Uterus (tissue), 4 donors: ENCODE measurements around the gene LYAR. TPM values are rescaled to one million over a fixed set of nuclear protein-coding genes. Genes with fewer than 3 reads are reported as not detected.
"Not testable (repeated sequence)": the region's sequence is repeated elsewhere in the genome, so short reads cannot be mapped to it uniquely, and the experiment has no call there.

ENCODE experiments used
- DNase-seq, 2 donors: peaks; one replicate each; pipeline ENCODE4 v3.0.0-alpha.2; 2019 to 2020
- H3K27ac ChIP-seq, 2 donors: fragments of 200-600 bp; sonication (generic); 1 replicate in 1 of 2; 2 replicates in 1 of 2; pipeline ENCODE4 v1.5.1; 2016 to 2018
- H3K27me3 ChIP-seq, 2 donors: fragments of 200-600 bp; sonication (generic); one replicate each; pipeline ENCODE4 v1.5.1; 2018 to 2019; ENCODE audit warnings: control low read depth in 1 of 2
- H3K36me3 ChIP-seq, 2 donors: fragments of 200-600 bp; sonication (generic); one replicate each; pipeline ENCODE4 v1.5.1; 2019; ENCODE audit warnings: control low read depth in 1 of 2
- H3K4me1 ChIP-seq, 2 donors: fragments of 200-600 bp; sonication (generic); one replicate each; pipeline ENCODE4 v1.5.1; 2018 to 2019; ENCODE audit warnings: control low read depth in 1 of 2
- H3K4me3 ChIP-seq, 2 donors: fragments of 200-600 bp; sonication (generic); 1 replicate in 1 of 2; 2 replicates in 1 of 2; pipeline ENCODE4 v1.5.1; 2018 to 2019; ENCODE audit warnings: mild to moderate bottlenecking in 1 of 2
- H3K9me3 ChIP-seq, 2 donors: fragments of 200-600 bp; sonication (generic); one replicate each; pipeline ENCODE4 v1.5.1; 2019; ENCODE audit warnings: control low read depth in 1 of 2
- CTCF ChIP-seq, 4 experiments: fragments of 200-600 bp in 2 of 4; fragments of 450-650 bp in 2 of 4; sonication (generic) in 2 of 4; IDR thresholded peaks; one replicate each; pipeline ENCODE4 v1.5.1; 2016 to 2019; ENCODE audit warnings: antibody characterized with exemption in 4 of 4, mild to moderate bottlenecking in 2 of 4, moderate library complexity in 1 of 4
- POLR2A ChIP-seq, 2 donors: fragments of 450-650 bp; IDR thresholded peaks; one replicate each; pipeline ENCODE4 v1.6.1; 2016; ENCODE audit warnings: antibody characterized with exemption in 2 of 2, mild to moderate bottlenecking in 1 of 2, moderate library complexity in 1 of 2
- intact Hi-C: fragments of 100-400 bp; cut with DNase I; formaldehyde crosslinking; loops from one replicate; pipeline ENCODE4 v1.15.1; 2023; ENCODE audit warnings: low total_unique reads
- total RNA-seq, 4 donors: library from RNA; depleted of rRNA in 3 of 4; stranded (reverse); fragments of >200 nt in 3 of 4; gene quantifications; one replicate each; pipeline versions ENCODE4 v1.1.0 to v1.2.4, GENCODE V29; 2014 to 2023
- donor health status: DM: yes; HTN: yes; CAD: no.

The LYAR gene
- total RNA-seq, 4 donors from 2014 or later: 7.1 to 32.5 (median 12.6) TPM

GRCh38 chr4:4248029-4248884 lies 41.7 kb downstream of the LYAR start, which contains the start of gene TMEM128:
Gene TMEM128 (minus strand): TSS chr4:4248223. CDS start chr4:4248202, 21 bp downstream.
- DNase-seq: peak; percentile 92
- Histone ChIP-seq H3K27me3 (no peaks in the 10 kb centered on the region), H3K9me3 (no peaks in the 10 kb centered on the region), H3K27ac (peak within 1 kb of the TSS; percentile 90 to 93), H3K36me3 (no peaks in the 10 kb centered on the region), H3K4me3 (peak within 1 kb of the TSS; percentile 74 to 79), H3K4me1 (no peaks in the 10 kb centered on the region)
- intact Hi-C loops: no loop called here
- TF ChIP-seq CTCF (IDR thresholded peaks at IDR 0.05): peak in 3 of 4 experiments; percentile 17 to 48 (median 22)
- peak; percentile 66 to 76 for TF ChIP-seq POLR2A (IDR thresholded peaks at IDR 0.05)

- intact Hi-C loops: no loop called here
- H3K4me1 ChIP-seq: no peaks in the 10 kb centered on the region
- no peaks in the 10 kb centered on the region for H3K9me3 ChIP-seq
- no peak for DNase-seq
- no peaks in the 10 kb centered on the region for H3K36me3 ChIP-seq
- no peak for TF ChIP-seq POLR2A (IDR thresholded peaks at IDR 0.05)
- TF ChIP-seq CTCF (IDR thresholded peaks at IDR 0.05): no peak
- H3K27me3 ChIP-seq: no peaks in the 10 kb centered on the region
- H3K4me3 ChIP-seq: peak overlapping the region; percentile 74 to 79
- peak overlapping the region; percentile 90 to 93 for H3K27ac ChIP-seq
These were observed 42.3 kb downstream of the LYAR start for GRCh38 chr4:4247696-4248028.

- DNase-seq: no peak
- Histone ChIP-seq H3K27ac (no peak overlapping the region), H3K27me3 (no peaks in the 10 kb centered on the region), H3K36me3 (no peaks in the 10 kb centered on the region), H3K4me1 (no peaks in the 10 kb centered on the region), H3K9me3 (no peaks in the 10 kb centered on the region), H3K4me3 (no peak overlapping the region)
- intact Hi-C loops: no loop called here
- no peak for TF ChIP-seq CTCF (IDR thresholded peaks at IDR 0.05)
- TF ChIP-seq POLR2A (IDR thresholded peaks at IDR 0.05): no peak
These were observed 44.8 kb downstream of the LYAR start for GRCh38 chr4:4245172-4245571.

- H3K27me3 ChIP-seq: not testable (repeated sequence)
These were observed 50.4 kb downstream of the LYAR start for GRCh38 chr4:4239551-4239950.

GRCh38 chr4:4233610-4234009 lies 56.3 kb downstream of the LYAR start:
- intact Hi-C loops: no loop called here
- H3K27me3 ChIP-seq: no peaks in the 10 kb centered on the region
- H3K4me1 ChIP-seq: no peaks in the 10 kb centered on the region
- TF ChIP-seq CTCF (IDR thresholded peaks at IDR 0.05) (no peak), POLR2A (IDR thresholded peaks at IDR 0.05) (no peak)
- H3K9me3 ChIP-seq: no peaks in the 10 kb centered on the region
- H3K36me3 ChIP-seq: no peaks in the 10 kb centered on the region
- H3K4me3 ChIP-seq: no peak overlapping the region
- no peak for DNase-seq
- H3K27ac ChIP-seq: no peak overlapping the region

More at GRCh38 chr4:4239551-4239950, 50.4 kb downstream of the LYAR start:
- H3K9me3 ChIP-seq, intact Hi-C loops, H3K4me1 ChIP-seq, DNase-seq, H3K36me3 ChIP-seq, H3K4me3 ChIP-seq, H3K27ac ChIP-seq: not testable (repeated sequence)
